RWPE1 (cell line): ENCODE data around the gene FADS2.

Source experiments
- CTCF ChIA-PET: fragments of 350-600 bp; sonication (Branson Sonifier 250); formaldehyde crosslinking; extraction: SDS; loops from one replicate; lab custom pipeline; 2021; lab: Yijun Ruan, JAX
- POLR2A ChIA-PET: fragments of 400-600 bp; formaldehyde crosslinking; extraction: SDS; loops from one replicate; lab custom pipeline; 2020; ENCODE audit warnings: antibody characterized with exemption; ENCODE audit not compliant: low non-redundant PET; lab: Yijun Ruan, JAX
- DNase-seq: peaks from one replicate; pipeline ENCODE4 v3.0.0; 2012; ENCODE audit warnings: low spot score
- H3K27ac ChIP-seq: fragments of 450-650 bp; 2 replicates; pipeline ENCODE4 v1.5.1; 2017
- TF ChIP-seq, protein P1 (sequence below): fragments of 450-650 bp; conservative IDR thresholded peaks from 2 replicates; pipeline ENCODE4 v1.5.1; 2017; ENCODE audit warnings: low read depth, mild to moderate bottlenecking

Gene FADS2

DNA sequence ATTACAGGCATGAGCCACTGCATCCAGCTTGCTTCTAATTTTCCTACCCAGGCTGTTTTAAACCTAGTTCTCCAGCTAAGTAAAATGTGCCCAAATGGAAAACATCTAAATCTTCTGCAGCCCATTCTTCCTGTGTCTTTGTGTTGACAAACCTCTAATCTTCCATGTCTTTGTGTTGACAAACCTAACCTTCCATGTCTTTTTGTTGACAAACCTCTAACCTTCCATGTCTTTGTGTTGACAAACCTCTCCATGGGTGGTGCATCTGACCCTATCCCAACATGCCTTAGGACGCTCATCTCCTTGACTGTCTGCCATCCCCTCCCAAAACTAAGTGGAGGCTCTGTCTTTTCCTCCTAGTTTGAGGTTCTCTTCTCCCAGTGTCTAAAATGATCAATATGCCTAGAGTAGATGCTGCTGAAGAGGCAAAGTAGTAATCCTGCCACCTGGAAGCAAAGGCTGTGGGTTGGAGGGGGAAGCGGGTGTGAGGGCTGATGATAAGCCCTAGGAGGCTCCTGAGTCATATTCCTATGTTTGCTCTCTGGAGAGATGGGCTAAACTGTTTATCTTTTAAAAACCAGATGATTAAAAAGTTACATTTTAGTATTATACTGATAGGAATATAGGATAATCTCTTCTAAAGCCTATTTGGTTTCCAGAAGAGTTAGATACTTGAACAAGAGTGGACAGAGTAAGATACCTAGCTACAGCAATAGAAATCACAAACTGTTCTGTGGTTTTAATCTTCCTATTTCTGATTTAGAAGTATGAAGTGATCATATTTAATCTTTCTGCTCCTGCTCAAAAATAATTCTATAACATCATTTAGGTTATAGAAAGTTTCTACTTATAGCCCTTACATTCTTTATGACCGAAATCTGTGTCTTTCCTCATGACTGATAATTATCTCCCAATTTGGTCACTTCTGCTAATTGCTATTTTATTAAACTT, 27.5 kb upstream of the FADS2 start:
- ChIA-PET POLR2A (no interaction called here), CTCF (interaction anchor here (0.7 kb wide), 1 partner anchor 18 kb away, joined by 3 read pairs; no protein-coding TSS in a partner anchor)
- H3K27ac ChIP-seq, result peak overlapping the region; percentile 17
- DNase-seq, result no peak
- TF ChIP-seq, protein P1, sequence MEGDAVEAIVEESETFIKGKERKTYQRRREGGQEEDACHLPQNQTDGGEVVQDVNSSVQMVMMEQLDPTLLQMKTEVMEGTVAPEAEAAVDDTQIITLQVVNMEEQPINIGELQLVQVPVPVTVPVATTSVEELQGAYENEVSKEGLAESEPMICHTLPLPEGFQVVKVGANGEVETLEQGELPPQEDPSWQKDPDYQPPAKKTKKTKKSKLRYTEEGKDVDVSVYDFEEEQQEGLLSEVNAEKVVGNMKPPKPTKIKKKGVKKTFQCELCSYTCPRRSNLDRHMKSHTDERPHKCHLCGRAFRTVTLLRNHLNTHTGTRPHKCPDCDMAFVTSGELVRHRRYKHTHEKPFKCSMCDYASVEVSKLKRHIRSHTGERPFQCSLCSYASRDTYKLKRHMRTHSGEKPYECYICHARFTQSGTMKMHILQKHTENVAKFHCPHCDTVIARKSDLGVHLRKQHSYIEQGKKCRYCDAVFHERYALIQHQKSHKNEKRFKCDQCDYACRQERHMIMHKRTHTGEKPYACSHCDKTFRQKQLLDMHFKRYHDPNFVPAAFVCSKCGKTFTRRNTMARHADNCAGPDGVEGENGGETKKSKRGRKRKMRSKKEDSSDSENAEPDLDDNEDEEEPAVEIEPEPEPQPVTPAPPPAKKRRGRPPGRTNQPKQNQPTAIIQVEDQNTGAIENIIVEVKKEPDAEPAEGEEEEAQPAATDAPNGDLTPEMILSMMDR, result no peak

DNA sequence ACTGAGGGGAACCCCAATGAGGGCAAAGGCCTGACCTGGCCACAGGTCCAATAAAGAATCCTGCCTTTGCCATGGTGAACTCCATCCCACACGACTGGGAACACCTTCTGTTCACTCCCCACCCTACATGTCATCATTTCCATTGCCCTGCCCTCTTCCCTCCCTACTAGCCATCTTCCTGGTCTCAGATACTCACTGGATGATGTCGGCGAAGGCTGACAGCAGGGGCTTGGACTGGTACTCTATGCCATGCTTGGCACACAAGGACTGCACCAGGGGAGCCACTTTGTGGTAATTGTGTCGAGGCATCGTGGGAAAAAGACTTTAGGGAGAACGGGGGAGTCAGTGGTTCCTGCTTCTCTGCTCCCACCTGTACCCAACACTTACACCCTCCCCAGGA, 25.5 kb upstream of the FADS2 start:
- ChIA-PET CTCF (interaction anchor here (0.6 to 1.3 kb wide), 4 partner anchors 13 to 152 kb away, joined by 3 to 6 read pairs (median 4); no protein-coding TSS in a partner anchor), POLR2A (no interaction called here)
- H3K27ac ChIP-seq, result peak overlapping the region; percentile 49
- no peak for DNase-seq
- TF ChIP-seq, protein P1, result no peak

DNA sequence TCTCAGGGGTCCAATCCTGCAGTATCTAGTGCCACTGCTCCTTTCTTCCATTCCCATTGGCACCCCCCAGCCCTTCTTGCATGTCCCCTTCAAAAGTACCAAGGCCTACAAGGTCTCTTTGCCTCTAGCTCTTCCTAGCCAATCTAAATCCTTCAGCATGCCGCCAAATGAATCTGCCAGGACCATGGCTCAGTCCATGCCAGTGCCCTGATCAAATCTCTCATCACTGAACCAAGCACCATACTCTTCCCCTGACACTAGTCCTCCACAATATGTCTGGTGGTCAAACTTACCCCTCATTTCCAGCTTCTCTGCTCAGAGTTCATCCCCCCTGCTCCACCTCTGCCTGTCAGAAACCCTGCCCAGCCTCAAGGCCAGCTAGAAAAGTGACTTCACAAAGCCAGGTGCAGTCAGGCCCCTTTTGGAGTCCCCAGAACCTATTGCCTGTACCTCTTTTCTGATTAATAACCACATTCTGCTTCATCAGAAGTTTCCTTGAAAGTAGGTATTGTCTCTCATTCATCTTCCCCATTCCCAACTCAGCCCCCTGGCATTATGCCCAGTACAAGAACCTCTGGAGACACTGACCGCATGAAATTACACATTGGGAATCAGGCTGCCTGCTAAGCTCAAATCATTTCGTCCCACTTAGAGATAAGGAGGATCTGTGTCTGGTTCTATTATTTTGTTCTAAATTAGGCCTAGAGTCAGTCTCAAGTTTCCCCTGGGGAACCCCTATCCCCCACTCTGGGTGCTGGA, 24.0 kb upstream of the FADS2 start:
- POLR2A ChIA-PET, result no interaction called here
- CTCF ChIA-PET, result no interaction called here
- no peak for DNase-seq
- TF ChIP-seq, protein P1, result no peak
- peak overlapping the region; percentile 14; the same call in 1 of the 2 replicates for H3K27ac ChIP-seq

DNA sequence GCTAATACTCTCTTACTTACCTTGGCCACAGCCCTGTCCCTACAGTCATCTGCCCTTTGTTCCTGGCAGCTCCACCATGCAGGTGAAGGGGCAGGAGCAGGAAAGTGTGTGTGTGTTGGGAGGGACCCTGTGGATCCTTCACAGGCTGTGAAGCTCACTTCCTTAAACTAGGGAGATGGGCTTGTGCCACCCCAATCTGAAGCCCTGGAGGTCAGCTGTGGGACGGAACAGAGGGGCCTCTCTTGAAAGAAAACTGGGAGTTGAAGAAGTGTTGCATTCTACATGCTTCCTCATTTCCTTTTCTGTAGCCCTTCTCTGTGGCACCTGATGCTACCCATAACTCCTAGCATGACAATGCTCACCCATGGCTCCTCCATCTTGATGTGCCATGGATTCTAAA, 23.0 kb upstream of the FADS2 start:
- no peak for DNase-seq
- ChIA-PET POLR2A (no interaction called here), CTCF (interaction anchor here (0.5 to 1.6 kb wide), 2 partner anchors 8 to 99 kb away, joined by 3 to 4 read pairs; no protein-coding TSS in a partner anchor)

DNA sequence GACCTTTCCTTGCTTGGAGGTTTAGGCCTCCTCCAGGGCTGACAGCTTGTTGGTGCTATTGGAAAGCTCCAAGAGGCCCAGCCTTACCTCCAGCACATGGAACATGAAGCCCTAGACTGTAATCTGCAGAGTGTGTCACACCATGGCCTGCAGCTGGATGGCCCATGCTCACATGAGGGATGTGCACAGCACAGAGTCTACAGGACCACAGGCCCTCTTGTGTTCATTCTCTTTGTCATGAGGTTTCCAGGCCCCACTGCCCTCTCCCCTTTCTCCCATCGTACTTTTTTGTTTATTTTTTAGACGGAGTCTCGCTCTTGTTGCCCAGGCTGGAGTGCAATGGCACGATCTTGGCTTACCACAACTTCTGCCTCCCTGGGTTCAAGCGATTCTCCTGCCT, 21.3 kb upstream of the FADS2 start:
- POLR2A ChIA-PET, result interaction anchor here (0.6 to 0.7 kb wide), 2 partner anchors 298 to 1025 kb away, joined by 5 read pairs; partner anchors contain the start of gene STX5
- DNase-seq, result no peak

More for the DNA sequence above, 23.0 kb upstream of the FADS2 start:
- TF ChIP-seq, protein P1, result no peak
- H3K27ac ChIP-seq, result peak overlapping the region; percentile 15; the same call in 1 of the 2 replicates

More for the DNA sequence above, 21.3 kb upstream of the FADS2 start:
- peak overlapping the region; percentile 25 for H3K27ac ChIP-seq
- TF ChIP-seq, protein P1, result no peak
- CTCF ChIA-PET, result interaction anchor here (0.6 to 1.6 kb wide), 2 partner anchors 10 to 94 kb away, joined by 3 to 4 read pairs; no protein-coding TSS in a partner anchor
